HG03097 (cell line): ENCODE results near the gene IQCC.

ENCODE experiments used
- ATAC-seq: cut with Tn5 transposase; IDR thresholded peaks from one replicate; pipeline ENCODE4 v1.9.1; 2021; ENCODE audit not compliant: unreplicated experiment, low FRiP score

Gene IQCC

DNA sequence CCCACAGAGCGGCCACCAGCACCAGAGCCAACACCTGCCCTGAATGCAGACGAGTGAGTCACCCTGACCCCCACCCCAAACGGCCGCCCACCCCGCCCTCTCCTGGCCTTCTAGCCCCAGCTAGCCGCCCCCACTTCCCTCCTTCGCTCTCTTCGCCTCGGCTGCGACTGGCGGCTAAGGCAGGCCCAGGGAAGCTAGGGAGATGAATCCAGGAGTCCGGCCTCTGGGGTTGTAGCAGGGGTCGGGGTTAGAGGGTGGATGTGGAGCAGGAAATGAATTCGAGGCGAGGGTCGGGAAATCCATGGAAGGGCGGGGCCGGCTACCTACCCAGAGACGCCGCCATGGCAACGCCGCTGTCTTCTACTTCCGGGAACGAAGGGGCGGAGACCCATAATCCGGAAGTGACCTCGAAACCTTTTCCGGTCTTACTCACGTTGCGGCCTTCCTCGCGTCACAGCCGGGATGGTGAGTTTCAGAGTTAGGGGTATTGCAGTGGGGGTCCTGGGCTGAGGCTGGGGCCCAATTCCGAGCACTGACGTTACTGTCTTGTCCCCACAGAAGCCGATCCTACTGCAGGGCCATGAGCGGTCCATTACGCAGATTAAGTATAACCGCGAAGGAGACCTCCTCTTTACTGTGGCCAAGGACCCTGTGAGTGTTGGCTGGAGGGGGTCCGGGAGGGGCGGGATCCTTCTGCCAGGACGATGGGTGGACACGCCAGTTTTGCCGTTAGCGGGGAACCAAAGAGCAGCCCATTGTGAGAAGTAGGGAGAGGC is 16.7 kb downstream of the IQCC start, which contains the start of the genes EIF3I and TMEM234:
TSS of gene EIF3I (plus strand) at position 428 of the 776 bp plus-strand sequence. CDS start at position 463, 35 bp downstream.
TSS of gene TMEM234 (minus strand) at position 374 of the 776 bp plus-strand sequence. CDS start at position 343, 31 bp downstream.
- peak; percentile 83 for ATAC-seq

DNA sequence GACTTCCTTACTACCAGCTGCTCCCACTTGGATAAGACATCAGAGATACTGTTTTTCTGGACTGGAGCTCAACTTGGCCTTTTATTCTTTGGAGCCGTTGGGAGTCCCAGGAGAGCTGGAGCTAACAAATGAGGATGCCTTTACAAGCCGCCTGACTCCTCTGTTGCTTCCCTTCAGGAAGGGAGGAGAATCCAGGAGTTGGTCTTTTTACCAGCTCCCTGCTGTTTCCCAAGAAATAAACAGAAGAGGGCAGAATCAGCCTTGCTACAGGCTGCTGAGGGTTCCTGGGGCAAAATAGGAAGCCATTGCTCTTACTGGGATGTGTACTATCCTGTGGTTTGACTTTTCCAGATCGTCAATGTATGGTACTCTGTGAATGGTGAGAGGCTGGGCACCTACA is 18.2 kb downstream of the IQCC start:
- ATAC-seq, result no peak

DNA sequence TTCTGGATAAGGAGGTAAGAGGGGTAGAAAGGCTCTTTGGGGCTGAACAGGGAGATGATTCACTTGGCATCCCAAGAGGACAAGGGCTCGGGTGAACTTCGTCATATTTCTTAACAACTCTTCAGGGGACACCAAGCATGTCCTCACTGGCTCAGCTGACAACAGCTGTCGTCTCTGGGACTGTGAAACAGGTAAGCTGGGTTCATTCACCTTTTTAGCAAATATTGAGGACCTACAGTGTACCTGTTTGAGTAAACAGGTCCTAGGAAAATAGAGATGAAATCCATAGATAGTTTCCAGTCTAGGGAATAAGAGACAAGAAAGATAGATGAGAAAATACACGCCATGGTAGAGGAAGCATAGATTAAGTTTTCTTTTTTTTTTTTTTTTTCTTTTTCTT is 18.8 kb downstream of the IQCC start:
- ATAC-seq, result no peak

DNA sequence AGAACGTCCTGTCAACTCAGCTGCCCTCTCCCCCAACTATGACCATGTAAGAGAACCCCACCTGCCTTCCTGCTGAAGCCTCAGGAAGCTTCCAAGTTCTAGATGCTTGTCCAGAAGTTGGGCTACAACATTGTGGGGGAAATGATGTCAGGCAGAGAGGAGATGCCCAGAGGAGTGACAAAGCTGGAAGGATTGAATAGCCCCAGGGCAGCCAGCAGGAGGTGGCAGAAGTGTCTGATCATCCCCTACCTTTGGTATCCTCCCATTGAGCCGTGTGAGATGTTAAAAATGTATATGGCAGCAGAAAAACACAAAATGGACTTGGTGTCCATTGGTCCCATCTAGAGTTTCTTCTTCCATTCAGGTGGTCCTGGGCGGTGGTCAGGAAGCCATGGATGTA is 23.3 kb downstream of the IQCC start:
- no peak for ATAC-seq

DNA sequence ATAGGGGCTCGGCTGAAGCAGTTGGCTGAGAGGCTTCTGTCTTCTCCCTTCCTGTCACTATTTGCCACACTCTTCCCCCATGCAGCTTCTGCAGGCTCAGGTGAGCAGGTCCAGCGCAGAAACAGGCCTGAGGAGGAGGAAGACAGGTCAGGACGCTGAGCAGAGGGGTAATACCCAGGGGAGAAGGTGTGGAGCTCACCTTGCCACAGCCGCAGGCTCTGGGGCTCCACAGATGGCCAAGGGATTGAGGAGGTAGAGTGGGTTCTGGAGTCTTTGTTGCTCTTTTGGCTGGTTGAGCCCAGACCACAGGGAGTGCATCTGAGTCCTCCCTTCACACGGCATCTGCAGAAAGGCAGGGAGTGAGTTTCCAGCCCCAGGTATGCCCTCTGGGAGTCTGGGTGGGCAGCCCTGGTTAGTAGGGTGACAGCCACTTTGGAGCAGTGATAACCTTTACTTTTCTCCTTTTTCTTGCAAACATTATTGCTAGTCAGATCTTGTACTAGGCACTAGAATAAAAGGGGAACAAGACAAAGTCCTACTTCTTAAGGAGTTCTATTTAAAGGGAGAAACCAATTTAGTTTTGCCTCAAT is 26.5 kb downstream of the IQCC start:
- ATAC-seq, result no peak

DNA sequence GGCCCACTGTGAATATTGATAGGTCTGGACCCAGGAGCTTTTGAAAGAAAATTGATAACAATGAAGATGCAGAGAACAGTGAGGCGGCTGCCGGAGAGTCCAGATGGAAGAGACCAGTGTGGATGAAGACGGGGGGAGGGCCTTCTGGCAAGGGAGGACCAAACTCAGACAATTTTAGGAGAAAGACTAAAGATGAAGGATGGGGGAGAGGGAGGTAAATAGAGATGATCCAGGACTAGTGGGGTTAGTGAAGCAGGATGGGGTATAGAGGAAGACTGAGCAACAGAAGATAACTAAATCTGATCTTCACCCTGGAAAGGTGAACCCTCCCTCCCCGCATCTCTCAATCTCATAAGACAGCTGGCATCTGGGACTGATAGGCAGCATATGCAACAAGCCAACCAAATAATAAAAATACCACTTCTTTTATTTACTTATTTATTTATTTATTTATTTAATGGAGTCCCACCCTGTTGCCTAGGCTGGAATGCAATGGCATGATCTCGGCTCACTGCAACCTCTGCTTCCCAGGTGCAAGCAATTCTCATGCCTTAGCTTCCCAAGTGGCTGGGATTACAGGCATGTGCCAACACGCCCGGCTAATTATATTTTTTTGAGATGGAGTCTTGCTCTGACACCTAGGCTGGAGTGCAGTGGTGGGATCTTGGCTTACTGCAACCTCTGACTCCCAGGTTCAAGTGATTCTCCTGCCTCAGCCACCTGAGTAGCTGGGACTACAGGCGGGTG is 27.3 kb downstream of the IQCC start:
- ATAC-seq, result no peak

DNA sequence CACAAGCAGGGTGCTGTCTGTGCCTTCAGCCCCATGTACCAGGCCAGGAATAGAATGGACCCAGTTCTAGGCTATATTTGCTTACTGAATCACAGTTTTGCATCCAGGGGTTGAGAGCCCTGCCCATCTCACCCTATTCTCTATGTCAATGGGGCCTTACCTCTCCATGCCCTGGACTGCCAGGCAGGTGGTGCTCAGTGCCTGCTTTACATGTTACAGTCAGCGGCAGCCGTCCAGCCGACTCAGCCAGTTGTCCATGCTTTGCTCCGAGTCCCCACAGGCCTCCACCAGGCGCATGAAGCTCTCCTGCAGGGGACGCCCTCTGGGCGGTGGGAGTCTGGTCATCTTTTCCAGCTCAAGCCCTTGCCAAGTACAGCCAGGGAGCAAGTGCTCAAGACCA is 29.3 kb downstream of the IQCC start:
- ATAC-seq, result no peak

DNA sequence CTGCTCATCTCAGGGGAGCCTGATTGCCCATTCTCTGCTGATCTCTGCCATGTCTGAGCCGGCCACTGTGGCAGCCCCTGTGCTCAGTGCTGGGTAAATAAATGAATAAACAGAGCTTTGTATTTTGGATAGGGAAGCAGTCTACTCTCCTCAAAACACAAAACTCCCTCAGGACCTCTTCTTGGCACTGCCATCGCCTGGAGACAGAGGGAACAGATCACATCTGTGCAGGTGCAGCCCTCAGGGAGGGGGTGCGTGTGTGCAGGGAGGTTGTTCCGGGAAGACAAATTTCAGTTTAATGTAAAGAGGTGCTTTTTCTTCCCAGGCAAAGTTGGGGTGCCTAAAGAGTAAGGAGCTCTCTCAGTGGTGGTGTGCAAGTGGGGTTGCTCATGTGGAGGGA is 33.9 kb downstream of the IQCC start:
- ATAC-seq, result no peak

DNA sequence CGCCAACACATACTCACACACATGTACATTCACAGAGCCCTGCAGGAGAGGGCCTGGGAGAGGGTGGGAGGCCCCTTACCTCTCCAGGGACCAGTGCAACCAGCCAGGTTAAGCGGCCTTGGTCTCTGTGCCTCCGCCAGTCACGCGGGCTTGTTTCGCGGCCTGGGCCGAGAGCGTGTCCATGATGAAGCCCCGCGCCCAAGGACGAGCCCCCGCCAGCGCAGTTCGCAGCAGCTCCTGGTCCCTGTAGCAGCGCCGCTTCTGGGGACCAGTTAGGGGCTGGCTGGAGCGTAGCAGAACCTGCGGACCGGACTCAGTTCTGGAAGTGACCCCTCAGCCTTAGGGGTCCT is 34.3 kb downstream of the IQCC start:
- ATAC-seq, result no peak

DNA sequence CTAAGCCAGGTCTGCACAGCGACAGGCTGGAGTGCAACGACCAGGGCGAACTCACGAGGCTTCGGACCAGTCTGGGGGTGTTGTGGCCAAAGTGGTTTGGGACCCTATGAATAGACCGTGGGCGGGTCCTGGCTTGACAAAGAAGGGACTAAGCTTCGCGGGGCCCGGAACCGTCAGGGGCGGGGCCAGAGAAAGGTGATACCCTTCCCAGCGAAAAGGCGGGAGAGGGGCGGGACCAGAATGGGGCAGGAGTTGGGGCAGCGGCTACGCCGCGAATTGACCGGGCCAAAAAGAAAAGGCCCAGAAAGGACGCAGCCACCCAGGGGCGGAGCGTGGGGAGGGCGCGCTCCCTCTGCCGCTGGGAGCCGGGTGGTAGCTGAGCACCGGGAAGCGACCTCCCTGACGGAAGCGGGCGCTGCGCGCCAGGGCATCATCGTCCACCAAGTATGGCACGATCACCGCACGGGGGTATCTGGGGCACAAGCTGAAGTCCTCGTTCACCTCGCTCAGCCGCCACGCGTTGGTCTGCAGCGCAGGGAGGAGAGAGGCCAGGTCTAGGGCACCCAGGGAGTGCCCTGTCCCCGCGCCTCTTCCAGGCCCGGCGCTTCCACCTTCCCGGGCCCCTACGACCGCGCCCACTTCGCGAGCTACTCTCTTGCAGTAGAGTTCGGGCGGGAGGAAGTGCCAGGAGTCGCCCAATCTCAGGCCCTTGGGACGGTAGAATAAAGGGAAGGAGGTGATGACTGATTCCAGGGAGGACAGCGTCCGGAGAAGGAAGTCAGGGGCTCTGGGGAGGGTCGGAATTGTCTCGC is 34.9 kb downstream of the IQCC start:
- ATAC-seq, result no peak

DNA sequence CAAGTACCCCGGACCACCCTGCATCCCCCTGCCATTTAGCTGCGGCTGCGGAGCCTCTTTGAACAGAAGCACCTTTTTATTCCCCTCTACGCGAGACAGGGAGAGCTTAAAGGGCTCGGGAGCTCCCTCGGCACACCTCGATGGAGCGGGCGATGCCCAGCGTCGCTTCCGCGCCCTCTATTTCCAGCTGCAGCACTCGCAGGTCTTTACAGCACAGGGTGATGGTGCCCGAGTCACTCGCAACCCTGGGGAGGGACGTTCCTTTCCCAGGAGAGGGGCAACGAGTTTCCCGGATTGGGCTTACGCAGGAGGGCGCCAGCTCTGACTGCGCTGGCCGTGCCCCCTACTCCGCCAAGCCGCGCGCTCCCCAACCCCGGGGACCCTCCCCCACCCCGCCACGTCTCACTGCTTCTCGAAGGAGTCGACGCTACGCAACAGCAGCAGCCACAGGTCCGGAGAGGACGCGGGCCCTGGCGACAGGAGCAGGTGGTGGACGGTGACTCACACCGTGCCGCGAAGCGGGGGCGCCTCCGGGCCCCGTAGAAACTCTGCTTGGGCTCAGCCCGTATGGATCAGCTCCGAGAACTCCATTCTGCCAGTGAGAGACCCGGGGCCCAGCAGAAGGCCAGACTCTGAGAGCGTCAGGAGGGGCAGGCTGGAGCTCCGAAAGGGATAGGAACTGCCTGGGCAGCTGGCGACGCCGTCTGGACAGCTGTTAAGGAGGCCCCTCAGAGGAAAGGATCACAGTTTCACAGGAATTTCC is 35.7 kb downstream of the IQCC start:
- ATAC-seq, result no peak

DNA sequence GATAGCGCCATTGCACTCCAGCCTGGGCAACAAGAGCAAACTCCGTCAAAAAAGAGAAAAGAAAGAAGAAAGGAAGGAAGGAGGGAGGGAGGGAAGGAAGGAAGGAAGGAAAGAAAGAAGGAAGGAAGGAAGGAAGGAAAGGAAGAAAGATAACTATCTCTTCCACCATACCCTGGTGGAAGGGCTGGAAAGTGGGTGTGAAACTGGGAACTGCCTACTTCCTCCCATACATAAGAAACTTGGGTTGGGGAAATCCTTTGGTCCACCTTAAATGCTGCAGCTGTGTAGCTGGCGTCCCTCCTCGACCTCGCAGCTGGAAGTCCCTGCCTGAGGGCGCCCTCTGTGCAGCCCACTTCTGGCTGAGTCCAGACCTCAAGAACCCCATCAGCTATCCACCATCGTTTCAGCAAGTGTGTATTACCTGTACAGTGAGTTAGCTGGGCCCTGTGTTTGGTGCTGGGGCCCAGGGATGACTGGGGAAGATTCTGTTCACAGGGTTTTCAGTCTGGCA is 36.9 kb downstream of the IQCC start:
- no peak for ATAC-seq

DNA sequence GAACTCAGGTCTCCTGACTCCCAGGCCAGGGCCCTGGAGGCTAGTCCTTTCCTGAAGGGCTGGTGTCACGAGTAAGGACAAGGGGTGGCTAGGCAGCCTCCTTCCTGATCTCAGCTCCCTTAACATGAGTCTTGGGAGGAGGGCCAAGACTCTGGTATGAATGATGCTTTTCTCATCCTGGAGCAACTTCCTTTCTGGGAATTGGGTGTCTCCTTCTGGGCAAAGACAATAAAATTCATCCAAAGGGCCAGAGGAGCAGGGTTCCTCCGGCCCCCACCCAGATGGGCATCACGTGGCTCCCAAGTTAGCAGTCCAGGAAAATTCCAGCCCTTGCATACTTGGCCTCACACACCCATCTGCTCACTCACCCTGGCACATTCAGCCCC is 41.4 kb downstream of the IQCC start, which contains the start of gene FAM167B:
TSS of gene FAM167B (plus strand) at position 335 of the 386 bp plus-strand sequence. CDS start 200 bp downstream, outside the sequence.
- ATAC-seq, result no peak

DNA sequence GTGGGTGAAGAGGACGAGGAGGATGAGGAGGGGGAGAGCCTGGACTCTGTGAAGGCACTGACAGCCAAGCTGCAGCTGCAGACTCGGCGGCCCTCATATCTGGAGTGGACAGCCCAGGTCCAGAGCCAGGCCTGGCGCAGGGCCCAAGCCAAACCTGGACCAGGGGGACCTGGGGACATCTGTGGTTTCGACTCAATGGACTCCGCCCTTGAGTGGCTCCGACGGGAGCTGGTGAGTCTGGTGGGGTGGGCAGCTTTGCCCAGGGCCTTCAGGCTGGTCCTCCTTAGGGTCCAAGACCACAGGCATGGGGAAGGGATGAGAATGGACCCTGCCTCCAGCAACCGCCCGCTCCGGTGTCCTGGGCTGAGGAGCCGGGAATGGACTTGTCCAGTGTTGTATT is 42.0 kb downstream of the IQCC start:
- ATAC-seq, result no peak

DNA sequence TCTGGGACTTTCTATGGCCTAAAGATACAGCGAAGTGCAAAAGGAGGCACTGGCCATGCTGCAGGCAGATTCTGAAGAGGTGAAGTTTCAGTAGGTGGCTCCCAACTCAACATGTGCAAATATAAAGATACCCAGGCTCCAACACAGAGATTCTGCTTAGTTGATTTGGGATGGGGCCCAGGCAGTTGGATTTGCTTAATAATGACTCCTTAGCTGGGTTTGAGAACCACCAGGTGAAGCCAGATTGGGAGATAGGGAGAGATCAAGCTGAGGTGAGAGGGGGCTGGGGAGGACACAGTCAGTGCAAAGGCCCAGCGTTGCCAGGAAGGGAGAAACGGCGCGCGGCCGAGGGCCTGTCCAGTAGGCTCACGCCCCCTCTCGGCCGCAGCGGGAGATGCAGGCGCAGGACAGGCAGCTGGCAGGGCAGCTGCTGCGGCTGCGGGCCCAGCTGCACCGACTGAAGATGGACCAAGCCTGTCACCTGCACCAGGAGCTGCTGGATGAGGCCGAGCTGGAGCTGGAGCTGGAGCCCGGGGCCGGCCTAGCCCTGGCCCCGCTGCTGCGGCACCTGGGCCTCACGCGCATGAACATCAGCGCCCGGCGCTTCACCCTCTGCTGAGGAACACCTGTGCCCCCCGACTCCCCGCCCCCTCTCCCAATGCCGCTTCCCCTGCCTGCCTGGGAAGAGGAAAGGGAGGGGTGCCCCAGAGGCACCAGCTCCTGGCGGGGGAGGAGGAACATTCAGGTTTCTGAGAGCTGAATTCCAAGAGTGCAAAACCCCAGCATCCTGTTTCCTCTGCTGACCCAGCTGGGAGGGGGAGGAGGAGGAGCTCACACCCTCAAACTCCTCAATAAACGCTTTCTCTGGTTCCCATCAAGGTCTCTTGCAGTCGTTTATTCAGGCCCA is 42.8 kb downstream of the IQCC start:
- ATAC-seq, result no peak

DNA sequence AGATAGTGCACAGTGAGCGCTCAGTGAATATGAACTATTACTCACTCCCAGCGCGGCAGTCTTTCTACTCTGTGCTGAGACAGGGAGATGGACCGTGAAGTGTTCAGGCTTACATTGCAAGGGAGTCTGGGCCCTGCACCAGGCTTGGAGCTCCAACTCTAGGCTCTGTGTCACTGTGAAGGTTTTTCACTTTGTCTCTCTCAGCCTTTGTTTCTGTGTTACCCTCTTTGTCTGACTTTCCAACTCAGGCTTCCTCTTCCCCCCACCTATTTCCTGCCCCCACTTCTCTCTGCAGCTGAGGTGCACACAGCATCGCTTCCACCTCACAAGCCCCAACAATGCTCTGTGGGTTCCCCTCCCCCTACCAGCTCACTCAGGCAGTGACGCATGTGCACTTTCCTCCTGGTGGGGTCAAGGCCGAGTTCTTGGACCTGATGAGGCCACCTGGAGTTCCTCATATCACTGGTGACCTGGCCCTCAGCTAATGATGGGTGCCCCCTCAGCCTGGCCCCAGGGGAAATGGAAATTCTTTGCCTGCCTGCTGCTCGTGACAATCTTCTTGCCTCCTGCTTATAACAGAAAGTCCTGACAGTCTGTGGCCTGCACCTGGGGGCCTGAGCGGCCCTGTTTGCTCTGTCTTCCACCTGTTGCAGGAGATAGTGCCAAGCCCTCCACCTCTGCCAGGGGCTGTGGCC is 44.5 kb downstream of the IQCC start:
- ATAC-seq, result peak; percentile 49

DNA sequence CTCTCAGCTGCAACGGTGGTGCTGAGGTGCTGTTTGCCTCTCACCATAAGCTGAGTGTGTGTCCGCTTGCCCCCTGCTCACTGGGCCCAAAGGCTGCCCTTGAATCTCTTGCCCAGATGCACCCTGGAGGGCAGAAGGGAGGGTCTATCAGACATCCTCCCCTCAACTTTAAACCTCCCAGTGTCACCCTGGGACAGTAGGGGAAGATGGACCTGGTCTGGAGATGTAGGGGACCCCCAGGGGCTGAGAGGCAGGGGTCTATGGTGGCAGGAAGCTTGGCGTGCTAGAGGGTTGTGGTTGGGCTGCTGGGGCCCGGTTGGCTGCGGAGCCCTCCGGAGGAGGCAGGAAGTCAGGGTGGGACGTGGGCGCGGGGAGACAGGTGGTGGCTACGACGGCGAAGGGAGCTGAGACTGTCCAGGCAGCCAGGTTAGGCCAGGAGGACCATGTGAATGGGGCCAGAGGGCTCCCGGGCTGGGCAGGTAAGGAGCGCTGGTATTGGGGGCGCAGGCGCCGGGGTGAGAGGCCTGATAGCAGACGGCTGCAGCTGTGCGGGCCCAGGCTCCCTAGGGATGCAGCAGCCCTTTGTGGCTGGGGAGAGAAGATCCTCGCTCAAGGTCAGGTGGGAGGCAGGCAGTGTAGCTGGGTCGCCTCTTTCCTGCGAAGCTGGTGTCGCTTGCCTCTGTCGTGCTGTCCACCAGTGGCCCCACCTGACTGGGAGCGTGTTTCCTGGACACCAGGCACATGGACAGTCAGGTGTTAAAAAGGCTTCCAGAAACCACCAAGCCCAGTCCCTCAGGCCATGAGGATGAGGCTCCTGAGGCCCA is 45.6 kb downstream of the IQCC start, which contains the start of gene LCK:
TSS of gene LCK (plus strand) at position 373 of the 824 bp plus-strand sequence. CDS start 23,065 bp downstream, outside the sequence.
- no peak for ATAC-seq
